HG03558 (cell line): Measurements from ENCODE around the gene WNT4.

ENCODE experiments used
- ATAC-seq: cut with Tn5 transposase; IDR thresholded peaks from one replicate; pipeline ENCODE4 v1.9.1; 2021; ENCODE audit warnings: moderate number of reproducible peaks; ENCODE audit not compliant: unreplicated experiment; ENCODE audit errors: extremely low read depth

WNT4 gene

GRCh38 chr1:22089787-22090186, 53.1 kb downstream of the WNT4 start:
- no peak for ATAC-seq

DNA sequence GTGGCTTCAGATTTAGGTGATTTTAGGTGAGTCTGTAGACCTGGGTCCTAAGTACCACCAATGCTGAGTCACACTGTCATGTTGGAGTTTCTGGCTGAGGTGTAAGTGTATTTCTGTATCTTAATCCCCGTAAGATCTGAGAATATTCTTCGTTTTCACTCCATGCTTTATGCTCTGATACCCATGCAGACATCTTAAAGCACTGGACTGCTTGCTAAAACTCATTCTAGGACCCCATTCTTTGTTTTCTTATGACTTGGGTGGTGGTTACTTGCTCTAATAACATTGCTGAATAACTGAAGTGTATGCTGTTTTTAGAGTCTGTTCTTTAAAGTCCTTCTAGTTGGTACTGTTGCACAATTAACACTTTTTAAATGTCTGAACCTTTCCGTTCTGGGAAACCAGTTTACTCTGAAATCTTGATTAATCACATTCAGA, 53.7 kb downstream of the WNT4 start:
- no peak for ATAC-seq

DNA sequence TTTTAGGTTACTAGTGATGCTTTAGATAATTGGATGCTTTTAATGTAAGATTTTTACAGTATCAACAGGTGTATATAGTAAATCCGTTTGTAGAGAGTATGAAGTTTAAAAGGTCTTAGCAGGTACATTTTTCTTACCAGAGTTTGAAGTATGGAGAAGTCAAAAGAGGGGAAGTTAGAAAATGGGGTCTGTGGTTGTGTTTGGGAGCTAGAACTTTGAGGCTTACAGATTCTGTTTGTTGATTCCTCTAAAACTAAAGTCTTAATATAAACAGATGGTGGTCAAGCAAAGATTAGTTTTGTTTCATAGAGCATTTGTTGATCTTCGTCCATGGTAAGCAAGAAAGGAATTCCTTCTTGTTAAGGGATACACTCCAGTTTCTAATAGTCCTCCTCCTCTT, 54.6 kb downstream of the WNT4 start:
- ATAC-seq = no peak

DNA sequence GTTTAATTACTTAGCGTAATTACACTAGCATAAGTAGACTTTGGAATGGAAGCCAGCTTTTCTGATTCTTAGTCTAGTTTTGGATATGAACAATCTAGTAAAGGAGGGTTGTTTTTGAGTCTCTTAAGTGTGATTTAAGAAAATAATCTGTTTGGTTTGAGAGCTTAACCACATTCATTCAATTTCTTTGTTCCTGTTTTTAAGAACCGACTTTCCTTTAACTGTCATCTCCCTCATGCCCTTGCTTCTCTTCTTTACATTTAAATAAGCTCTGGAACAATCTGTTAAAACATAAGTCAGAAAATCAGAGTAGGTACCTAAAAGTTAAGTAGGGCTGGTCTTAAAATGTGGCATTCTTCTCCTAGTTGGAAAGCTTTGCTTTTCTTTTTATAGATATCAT, 62.7 kb downstream of the WNT4 start:
- ATAC-seq = no peak

- ATAC-seq = no peak
These were observed 64.8 kb downstream of the WNT4 start for GRCh38 chr1:22078133-22078532.

DNA sequence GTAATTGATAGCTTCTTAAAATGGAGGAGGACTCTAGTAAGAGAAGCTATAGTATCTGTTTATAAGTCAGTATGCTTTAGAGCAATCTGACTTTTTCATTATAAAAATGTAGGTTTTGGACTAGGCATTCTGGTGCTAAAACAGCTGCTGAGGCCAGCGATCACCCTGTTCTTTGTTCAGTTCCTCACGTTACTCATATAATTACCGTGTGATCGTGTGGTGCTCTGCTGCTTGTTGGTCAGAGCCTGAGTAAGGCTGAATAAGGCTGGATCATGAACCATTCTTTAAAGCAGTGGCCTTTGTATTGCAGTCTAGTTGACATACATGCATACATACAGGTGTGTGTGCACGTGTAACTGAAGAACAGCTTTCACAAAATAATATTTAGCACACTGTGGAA, 65.2 kb downstream of the WNT4 start:
- no peak for ATAC-seq

GRCh38 chr1:22076346-22076745, 66.6 kb downstream of the WNT4 start:
- ATAC-seq = no peak

DNA sequence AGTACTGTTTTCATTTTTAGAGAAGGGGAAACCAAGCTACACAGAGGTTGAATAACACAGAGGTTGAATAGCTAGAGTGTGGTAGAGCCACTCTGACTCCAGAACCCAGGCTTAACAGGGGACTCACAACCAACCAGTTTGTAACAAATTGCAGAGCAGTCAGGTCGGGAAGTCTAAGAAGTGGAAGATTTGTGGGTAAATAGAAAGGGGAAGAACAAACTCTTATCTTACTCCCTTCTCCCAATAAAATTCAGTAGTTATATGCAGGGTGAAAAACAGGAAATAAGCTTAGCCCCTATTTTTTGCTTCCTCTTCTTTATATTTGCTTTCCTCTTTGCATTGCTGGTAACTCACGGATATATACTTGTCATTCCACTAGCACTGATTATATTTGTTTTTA, 67.2 kb downstream of the WNT4 start:
- ATAC-seq = no peak

GRCh38 chr1:22074803-22075202, 68.1 kb downstream of the WNT4 start:
- no peak for ATAC-seq

DNA sequence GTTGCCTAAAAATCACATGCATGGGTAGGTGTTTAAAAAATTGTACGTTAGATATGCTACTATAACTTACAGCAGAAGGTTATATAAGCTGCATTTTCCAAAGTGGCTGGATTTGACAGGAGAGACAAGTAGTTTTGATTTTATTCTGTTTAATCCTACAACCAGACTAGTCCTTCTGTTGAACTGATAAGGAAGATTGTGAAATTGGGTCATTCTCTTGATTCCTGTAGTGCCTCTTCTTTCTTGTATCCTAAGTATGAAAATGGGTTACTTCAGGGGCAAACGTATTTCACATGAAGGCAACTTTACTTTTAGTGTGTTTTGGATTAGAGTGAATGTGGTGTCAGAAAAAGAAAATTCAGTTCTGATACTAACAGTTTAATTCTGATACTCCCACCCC, 71.4 kb downstream of the WNT4 start:
- no peak for ATAC-seq
